GM18526 (cell line): ENCODE results near the gene CSF1R.

ENCODE experiments used
- POLR2A ChIP-seq: IDR thresholded peaks from 3 replicates; pipeline ENCODE4 v1.6.1; 2011; ENCODE audit not compliant: insufficient read length; ENCODE audit errors: extremely low read depth

The CSF1R gene

DNA sequence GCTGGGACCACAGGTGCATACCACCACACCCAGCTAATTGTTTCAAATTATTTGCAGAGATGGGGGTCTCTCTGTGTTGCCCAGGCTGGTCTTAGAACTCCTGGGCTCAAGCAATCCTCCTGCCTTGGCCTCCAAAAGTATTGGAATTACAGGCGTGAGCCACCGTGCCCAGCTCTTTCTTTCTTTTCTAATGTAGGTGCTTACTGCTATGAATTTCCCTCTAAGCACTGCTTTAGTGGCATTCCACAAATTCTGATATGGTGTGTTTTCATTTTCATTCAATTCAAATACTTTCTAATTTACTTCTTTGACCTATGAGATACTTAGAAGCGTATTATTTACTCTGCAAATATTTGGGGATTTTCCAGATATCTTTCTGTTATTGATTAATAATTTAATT lies 70.9 kb downstream of the CSF1R start:
- TF ChIP-seq POLR2A: no peak

DNA sequence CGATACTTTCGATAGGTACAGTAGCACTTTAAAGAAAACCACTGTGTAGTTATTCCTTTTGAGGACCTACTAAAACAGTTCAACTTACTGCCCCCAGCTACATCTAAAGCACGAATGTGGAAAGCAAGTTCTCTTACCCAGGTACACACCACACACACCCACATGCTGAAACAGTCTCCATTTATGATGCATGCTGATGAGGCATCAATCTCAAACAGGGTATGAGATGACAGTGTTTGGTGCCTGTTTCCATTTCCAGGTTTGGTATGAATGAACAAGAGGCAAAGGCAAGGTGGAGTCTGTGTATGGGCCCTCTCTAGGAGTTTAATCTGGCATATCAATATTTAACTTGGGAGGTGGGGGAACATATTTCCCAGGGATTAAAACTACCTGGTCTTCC lies 71.9 kb downstream of the CSF1R start:
- no peak for TF ChIP-seq POLR2A

DNA sequence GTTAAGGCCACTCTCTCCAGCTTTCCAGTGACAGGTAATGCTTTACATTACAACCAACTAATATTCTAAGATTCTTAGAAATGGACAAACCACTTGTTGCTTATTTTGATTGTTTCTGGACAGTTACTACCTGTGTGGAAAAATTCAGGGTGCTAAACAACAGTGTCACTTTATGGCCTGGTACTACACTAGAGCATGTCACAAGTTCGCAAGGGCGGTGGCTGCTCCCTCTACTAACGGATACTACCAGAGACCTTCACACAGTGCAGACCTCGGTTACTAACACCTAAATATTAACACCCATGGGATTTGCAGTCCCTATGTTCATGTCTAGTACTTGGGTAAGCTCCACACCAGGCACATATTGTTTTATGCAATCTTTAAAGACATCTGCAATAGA lies 72.4 kb downstream of the CSF1R start:
- no peak for TF ChIP-seq POLR2A

DNA sequence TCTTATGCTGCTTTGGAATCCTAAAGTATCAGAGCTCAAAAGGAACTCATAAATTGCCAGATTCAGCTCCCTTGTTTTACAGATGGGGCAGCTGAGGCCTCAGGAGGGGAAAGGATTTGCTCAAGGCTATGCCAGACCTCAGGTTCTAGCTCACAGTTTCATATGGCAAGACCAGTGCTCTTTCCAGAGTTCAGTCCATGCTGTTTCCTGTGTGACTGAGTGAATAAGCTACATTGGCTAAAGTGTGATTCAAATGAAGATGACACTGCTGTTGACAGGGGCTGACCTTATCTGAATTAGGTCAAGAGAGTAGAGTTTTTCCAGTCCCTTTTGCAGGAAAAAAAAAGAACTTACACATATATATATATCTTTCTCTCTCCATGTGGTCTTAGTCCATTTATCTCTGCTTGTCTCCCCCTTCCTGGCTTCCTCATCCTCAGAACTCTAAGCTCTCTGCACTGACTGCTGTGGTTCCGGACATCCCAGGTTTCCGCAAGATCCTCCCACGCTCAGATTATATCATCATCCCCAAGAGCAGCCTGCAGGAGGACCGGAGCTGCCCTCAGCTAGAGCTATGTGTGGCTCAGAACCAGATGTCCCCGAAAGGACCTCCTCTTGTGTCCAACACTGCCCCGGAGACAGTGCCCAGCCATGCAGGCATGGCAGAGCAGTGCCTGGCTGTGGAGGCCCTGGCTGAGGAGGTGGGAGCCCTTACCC lies 76.5 kb downstream of the CSF1R start:
- TF ChIP-seq POLR2A: no peak

DNA sequence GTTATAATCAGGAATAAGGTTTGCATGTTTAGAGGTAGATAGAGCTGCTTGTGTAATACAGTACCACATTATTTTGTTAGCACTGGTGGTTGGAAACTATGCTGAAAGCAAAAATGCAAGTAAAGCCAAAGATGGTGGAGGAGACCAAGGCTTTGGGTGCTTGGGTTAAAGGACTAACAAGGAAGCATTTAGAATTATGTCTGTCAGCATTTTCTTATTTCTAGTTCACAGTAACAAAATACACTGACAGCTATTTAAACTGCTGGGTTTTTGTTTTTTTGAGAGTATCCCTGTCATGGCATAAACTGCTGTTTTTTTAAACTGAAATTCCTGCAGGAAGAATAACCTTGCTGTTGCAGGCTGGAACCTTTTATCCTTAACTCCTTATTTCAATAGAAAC lies 79.3 kb downstream of the CSF1R start:
- TF ChIP-seq POLR2A: no peak

DNA sequence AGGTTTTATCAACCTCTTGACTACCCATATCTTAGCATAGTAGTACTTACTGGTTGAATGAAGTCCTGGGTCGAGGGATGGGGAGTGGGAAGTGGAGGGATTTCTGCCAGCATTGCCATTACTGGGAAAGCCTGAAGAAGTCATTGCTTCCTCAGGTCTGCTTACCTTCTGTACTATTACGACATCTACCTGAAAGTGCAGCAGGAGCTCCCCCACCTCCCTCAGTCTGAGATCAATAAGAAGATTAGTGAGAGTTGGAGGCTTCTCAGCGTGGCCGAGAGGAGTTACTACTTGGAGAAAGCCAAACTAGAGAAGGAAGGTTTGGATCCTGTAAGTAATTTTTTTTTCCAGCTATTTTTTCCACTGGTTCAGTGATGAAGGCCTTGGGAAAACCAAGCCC lies 80.0 kb downstream of the CSF1R start:
- TF ChIP-seq POLR2A: no peak
